Chondrocyte (in vitro differentiated cells): ENCODE results near the gene SUCNR1. TPM values are rescaled to one million over a fixed set of nuclear protein-coding genes. Genes with fewer than 3 reads are reported as not detected.

ENCODE experiments used
- DNase-seq: peaks from one replicate; pipeline ENCODE4 v3.0.0; 2021; ENCODE audit warnings: mixed read lengths, low spot score
- H3K27ac Mint-ChIP-seq: one replicate; pipeline ENCODE4 v1.8.0; 2021; ENCODE audit warnings: mild to moderate bottlenecking, moderate library complexity, mixed read lengths; ENCODE audit not compliant: unreplicated experiment
- H3K27me3 Mint-ChIP-seq: 2 replicates; pipeline ENCODE4 v1.8.0; 2021; ENCODE audit warnings: low read depth, mixed read lengths
- H3K36me3 Mint-ChIP-seq: 2 replicates; pipeline ENCODE4 v1.8.0; 2021; ENCODE audit warnings: low read depth, mixed read lengths
- H3K4me1 Mint-ChIP-seq: 2 replicates; pipeline ENCODE4 v1.8.0; 2021; ENCODE audit warnings: low read depth, mild to moderate bottlenecking, mixed read lengths
- H3K4me3 Mint-ChIP-seq: one replicate; pipeline ENCODE4 v1.8.0; 2021; ENCODE audit warnings: mild to moderate bottlenecking, moderate library complexity, mixed read lengths; ENCODE audit not compliant: unreplicated experiment
- H3K9me3 Mint-ChIP-seq: 2 replicates; pipeline ENCODE4 v1.8.0; 2021; ENCODE audit warnings: low read depth, mixed read lengths
- CTCF ChIP-seq: fragments of 200-600 bp; sonication (generic); IDR thresholded peaks from 2 replicates; pipeline ENCODE4 v1.5.0; 2021; ENCODE audit warnings: antibody characterized with exemption, mild to moderate bottlenecking, moderate library complexity
- total RNA-seq: library from RNA; stranded (reverse); gene quantifications from 3 replicates; pipeline ENCODE4 v1.2.1, GENCODE V29; 2021

Gene SUCNR1
- total RNA-seq, 1 donor from 2014 or later = 0.12 TPM

- Mint-ChIP-seq H3K27ac (peak overlapping the region; percentile 83), H3K27me3 (no peaks in the 10 kb centered on the region), H3K4me1 (peaks cover 24% of the 10 kb centered on the region), H3K4me3 (no peak overlapping the region), H3K9me3 (no peaks in the 10 kb centered on the region), H3K36me3 (no peaks in the 10 kb centered on the region)
- no peak for DNase-seq
- no peak for TF ChIP-seq CTCF
These were observed 2.3 kb downstream of the SUCNR1 start for GRCh38 chr3:151875759-151876158.

- Mint-ChIP-seq H3K4me3 (no peak overlapping the region), H3K27ac (no peak overlapping the region), H3K9me3 (no peaks in the 10 kb centered on the region), H3K4me1 (peaks cover 35% of the 10 kb centered on the region), H3K27me3 (no peaks in the 10 kb centered on the region), H3K36me3 (no peaks in the 10 kb centered on the region)
- DNase-seq = no peak
- no peak for TF ChIP-seq CTCF
These were observed 3.8 kb downstream of the SUCNR1 start for GRCh38 chr3:151877269-151877668.

- no peaks in the 10 kb centered on the region for H3K9me3 Mint-ChIP-seq
- TF ChIP-seq CTCF = no peak
- no peaks in the 10 kb centered on the region for H3K27me3 Mint-ChIP-seq
- H3K4me1 Mint-ChIP-seq = peaks cover 42% of the 10 kb centered on the region
- H3K4me3 Mint-ChIP-seq = no peak overlapping the region
- no peak for DNase-seq
- no peaks in the 10 kb centered on the region for H3K36me3 Mint-ChIP-seq
- H3K27ac Mint-ChIP-seq = no peak overlapping the region
These were observed 5.0 kb downstream of the SUCNR1 start for GRCh38 chr3:151878465-151878864.

- H3K9me3 Mint-ChIP-seq = no peaks in the 10 kb centered on the region
- no peak for TF ChIP-seq CTCF
- H3K27me3 Mint-ChIP-seq = no peaks in the 10 kb centered on the region
- H3K36me3 Mint-ChIP-seq = no peaks in the 10 kb centered on the region
- H3K4me1 Mint-ChIP-seq = peaks cover 42% of the 10 kb centered on the region
- H3K4me3 Mint-ChIP-seq = no peak overlapping the region
- no peak overlapping the region for H3K27ac Mint-ChIP-seq
- no peak for DNase-seq
These were observed 5.6 kb downstream of the SUCNR1 start for GRCh38 chr3:151879037-151879436.

- no peak for DNase-seq
- Mint-ChIP-seq H3K9me3 (no peaks in the 10 kb centered on the region), H3K4me1 (peaks cover 42% of the 10 kb centered on the region), H3K4me3 (no peak overlapping the region), H3K27ac (peak overlapping the region; percentile 74), H3K36me3 (no peaks in the 10 kb centered on the region), H3K27me3 (no peaks in the 10 kb centered on the region)
- no peak for TF ChIP-seq CTCF
These were observed 6.4 kb downstream of the SUCNR1 start for GRCh38 chr3:151879679-151880415.
